DOHH2 (cell line): Measurements from ENCODE around the gene GAPVD1.

Source experiments
- H3F3A ChIP-seq: fragments of 200-600 bp; sonication (generic), shearing (Covaris generic); 2 replicates; pipeline ENCODE4 v1.6.0; 2016; ENCODE audit warnings: antibody characterized with exemption, mild to moderate bottlenecking; ENCODE audit not compliant: control insufficient read depth, insufficient read depth
- H3K27ac ChIP-seq: fragments of 200-600 bp; sonication (generic); 2 replicates; pipeline ENCODE4 v1.5.1; 2014; ENCODE audit warnings: low read depth, mild to moderate bottlenecking, low read length, moderate library complexity
- H3K27me3 ChIP-seq: fragments of 200-600 bp; sonication (generic); 2 replicates; pipeline ENCODE4 v1.6.1; 2014; ENCODE audit warnings: mild to moderate bottlenecking, low read length, mixed read lengths; ENCODE audit not compliant: control insufficient read depth
- H3K36me3 ChIP-seq: fragments of 200-600 bp; sonication (generic); 2 replicates; pipeline ENCODE4 v1.6.1; 2014; ENCODE audit warnings: mild to moderate bottlenecking, low read length, moderate library complexity, mixed read lengths; ENCODE audit not compliant: control insufficient read depth
- H3K4me1 ChIP-seq: fragments of 200-600 bp; sonication (generic); 2 replicates; pipeline ENCODE4 v1.6.1; 2014; ENCODE audit warnings: mild to moderate bottlenecking, low read length, mixed read lengths; ENCODE audit not compliant: control insufficient read depth
- H3K4me2 ChIP-seq: fragments of 200-600 bp; sonication (generic); 2 replicates; pipeline ENCODE4 v1.6.0; 2014; ENCODE audit warnings: mild to moderate bottlenecking, low read length, moderate library complexity
- H3K4me3 ChIP-seq: fragments of 200-600 bp; sonication (generic); 2 replicates; pipeline ENCODE4 v1.5.1; 2014; ENCODE audit warnings: mild to moderate bottlenecking, low read length, mixed read lengths
- H3K79me2 ChIP-seq: fragments of 200-600 bp; sonication (generic); 2 replicates; pipeline ENCODE4 v1.6.1; 2014; ENCODE audit warnings: mild to moderate bottlenecking, low read length, mixed read lengths; ENCODE audit not compliant: control insufficient read depth
- H3K9me2 ChIP-seq: fragments of 200-600 bp; sonication (generic); replicated peaks from 2 replicates; pipeline ENCODE4 v1.6.1; 2014; ENCODE audit warnings: mild to moderate bottlenecking, low read length, mixed read lengths; ENCODE audit not compliant: control insufficient read depth
- H3K9me3 ChIP-seq: fragments of 200-600 bp; sonication (generic); 2 replicates; pipeline ENCODE4 v1.6.1; 2014; ENCODE audit warnings: antibody characterized with exemption, low read length, mixed read lengths; ENCODE audit not compliant: control insufficient read depth, insufficient read depth
- H4K20me1 ChIP-seq: fragments of 200-600 bp; sonication (generic); 2 replicates; pipeline ENCODE4 v1.6.0; 2014; ENCODE audit warnings: low read depth, mild to moderate bottlenecking, antibody characterized with exemption, low read length, moderate library complexity; ENCODE audit not compliant: control insufficient read depth, insufficient read depth
- EZH2phosphoT487 ChIP-seq: fragments of 200-600 bp; sonication (generic); IDR thresholded peaks from 2 replicates; pipeline ENCODE4 v1.6.1; 2017; ENCODE audit warnings: borderline replicate concordance, mild to moderate bottlenecking, antibody characterized with exemption, low read length, moderate library complexity, mixed read lengths
- TF ChIP-seq, protein P1 (sequence below): fragments of 200-600 bp; sonication (generic); IDR thresholded peaks from one replicate; pipeline ENCODE4 v1.5.1; 2014; ENCODE audit warnings: antibody characterized with exemption, mild to moderate bottlenecking, low read depth, low read length; ENCODE audit not compliant: poor library complexity, severe bottlenecking

The GAPVD1 gene

DNA sequence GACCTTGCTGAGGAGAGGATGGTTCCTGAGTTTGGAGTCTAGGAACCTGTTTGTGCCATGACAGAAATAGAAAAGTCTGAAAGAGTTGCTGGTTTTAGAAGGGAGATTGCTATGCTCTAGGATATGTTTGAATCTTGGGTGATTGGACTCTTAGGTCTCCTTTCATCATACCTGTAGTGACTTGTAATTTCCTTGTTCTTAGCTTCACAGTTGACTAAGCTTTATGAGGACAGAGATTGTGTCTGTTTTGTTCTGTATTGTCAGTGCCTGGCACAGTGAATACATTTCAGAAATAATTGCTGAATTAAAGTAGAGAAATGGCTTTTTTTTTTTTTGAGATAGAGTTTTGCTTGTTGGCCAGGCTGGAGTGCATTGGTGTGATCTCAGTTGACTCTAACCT is 31.5 kb downstream of the GAPVD1 start:
- no peaks in the 10 kb centered on the region for H3K9me3 ChIP-seq
- no peak overlapping the region for H3K4me2 ChIP-seq
- H3K79me2 ChIP-seq, result peaks cover 72% of the 10 kb centered on the region
- H3K36me3 ChIP-seq, result peaks cover 6% of the 10 kb centered on the region; the same call in 1 of the 2 replicates
- no peaks in the 10 kb centered on the region for H3K4me1 ChIP-seq
- no peak overlapping the region for H3K4me3 ChIP-seq
- no peaks in the 10 kb centered on the region for H3F3A ChIP-seq
- peaks cover 8% of the 10 kb centered on the region; the same call in 1 of the 2 replicates for H4K20me1 ChIP-seq
- no peaks in the 10 kb centered on the region for H3K27me3 ChIP-seq
- H3K27ac ChIP-seq, result no peak overlapping the region
- no peak for TF ChIP-seq EZH2phosphoT487
- TF ChIP-seq, protein P1, sequence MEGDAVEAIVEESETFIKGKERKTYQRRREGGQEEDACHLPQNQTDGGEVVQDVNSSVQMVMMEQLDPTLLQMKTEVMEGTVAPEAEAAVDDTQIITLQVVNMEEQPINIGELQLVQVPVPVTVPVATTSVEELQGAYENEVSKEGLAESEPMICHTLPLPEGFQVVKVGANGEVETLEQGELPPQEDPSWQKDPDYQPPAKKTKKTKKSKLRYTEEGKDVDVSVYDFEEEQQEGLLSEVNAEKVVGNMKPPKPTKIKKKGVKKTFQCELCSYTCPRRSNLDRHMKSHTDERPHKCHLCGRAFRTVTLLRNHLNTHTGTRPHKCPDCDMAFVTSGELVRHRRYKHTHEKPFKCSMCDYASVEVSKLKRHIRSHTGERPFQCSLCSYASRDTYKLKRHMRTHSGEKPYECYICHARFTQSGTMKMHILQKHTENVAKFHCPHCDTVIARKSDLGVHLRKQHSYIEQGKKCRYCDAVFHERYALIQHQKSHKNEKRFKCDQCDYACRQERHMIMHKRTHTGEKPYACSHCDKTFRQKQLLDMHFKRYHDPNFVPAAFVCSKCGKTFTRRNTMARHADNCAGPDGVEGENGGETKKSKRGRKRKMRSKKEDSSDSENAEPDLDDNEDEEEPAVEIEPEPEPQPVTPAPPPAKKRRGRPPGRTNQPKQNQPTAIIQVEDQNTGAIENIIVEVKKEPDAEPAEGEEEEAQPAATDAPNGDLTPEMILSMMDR, result no peak
- no peaks in the 10 kb centered on the region for H3K9me2 ChIP-seq

DNA sequence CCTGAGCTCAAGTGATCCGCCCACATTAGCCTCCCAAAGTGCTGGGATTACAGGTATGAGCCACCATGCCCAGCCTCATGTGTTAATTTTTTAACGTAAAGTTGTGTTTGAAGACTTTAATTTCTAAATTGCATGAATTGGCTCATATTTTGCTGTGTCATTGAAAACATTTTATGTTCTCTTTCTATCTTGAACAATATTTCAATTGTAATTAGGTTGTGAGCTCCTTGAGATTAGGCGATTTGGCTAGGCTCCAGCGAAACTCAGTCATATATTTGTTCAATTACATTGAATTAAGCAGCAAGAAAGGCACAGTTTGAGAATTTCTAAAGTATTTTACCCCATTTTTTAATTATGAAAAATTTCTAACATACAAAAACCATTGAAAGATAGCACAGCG is 34.0 kb downstream of the GAPVD1 start:
- Histone ChIP-seq H3K27me3 (no peaks in the 10 kb centered on the region), H3K79me2 (peaks cover 47% of the 10 kb centered on the region), H3K4me3 (no peak overlapping the region), H3K4me2 (no peak overlapping the region), H3K9me3 (no peaks in the 10 kb centered on the region), H3K27ac (no peak overlapping the region), H3K36me3 (peaks cover 18% of the 10 kb centered on the region), H3F3A (peaks cover 2% of the 10 kb centered on the region; the same call in 1 of the 2 replicates), H3K9me2 (no peaks in the 10 kb centered on the region), H4K20me1 (peaks cover 4% of the 10 kb centered on the region; the same call in 1 of the 2 replicates), H3K4me1 (no peaks in the 10 kb centered on the region)
- TF ChIP-seq EZH2phosphoT487, result no peak
- TF ChIP-seq, protein P1, result no peak

DNA sequence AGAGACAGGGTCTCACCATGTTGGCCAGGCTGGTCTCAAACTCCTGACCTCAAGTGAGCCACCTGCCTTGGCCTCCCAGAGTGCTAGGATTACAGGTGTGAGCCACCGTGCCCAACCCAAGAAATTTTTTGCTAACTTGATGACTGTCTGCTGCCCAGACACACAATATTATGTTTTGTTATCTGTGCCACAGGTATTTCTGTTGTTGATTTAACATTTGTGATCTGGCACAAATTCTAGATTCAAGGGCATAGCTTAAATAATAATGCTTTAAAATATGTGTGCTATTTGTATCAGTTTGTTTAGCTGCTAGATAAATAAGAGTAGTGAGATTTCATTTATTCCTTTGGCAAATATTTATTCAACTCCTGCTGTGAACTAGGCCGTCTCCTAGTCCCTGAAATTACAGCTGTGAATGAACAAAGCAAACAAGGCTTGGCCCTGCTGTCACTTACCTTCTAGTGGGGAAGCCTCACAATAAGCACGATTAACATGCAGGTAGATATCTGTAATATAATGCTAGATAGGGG is 35.3 kb downstream of the GAPVD1 start:
- peaks cover 38% of the 10 kb centered on the region for H3K79me2 ChIP-seq
- no peak overlapping the region for H3K4me2 ChIP-seq
- no peak overlapping the region for H3K27ac ChIP-seq

DNA sequence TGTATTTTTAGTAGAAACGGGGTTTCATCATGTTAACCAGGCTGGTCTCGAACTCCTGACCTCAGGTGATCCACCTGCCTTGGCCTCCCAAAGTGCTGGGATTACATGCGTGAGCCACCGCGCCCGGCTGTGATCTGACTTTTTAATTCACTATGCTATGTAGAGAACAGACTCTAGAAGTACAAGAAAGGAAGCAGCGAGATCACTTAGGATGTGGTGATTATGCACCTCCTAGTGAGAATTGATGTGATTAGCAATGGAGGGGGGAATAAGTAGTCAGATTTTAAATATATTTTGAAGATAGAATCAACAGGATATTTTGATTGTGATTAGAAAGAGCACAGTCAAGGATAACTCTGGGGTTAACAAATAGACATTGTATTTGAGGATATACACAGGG is 36.3 kb downstream of the GAPVD1 start:
- H4K20me1 ChIP-seq, result peaks cover 4% of the 10 kb centered on the region; the same call in 1 of the 2 replicates
- peaks cover 38% of the 10 kb centered on the region for H3K36me3 ChIP-seq
- H3K4me1 ChIP-seq, result no peaks in the 10 kb centered on the region
- no peaks in the 10 kb centered on the region for H3K9me3 ChIP-seq
- H3K27ac ChIP-seq, result no peak overlapping the region
- H3K4me2 ChIP-seq, result no peak overlapping the region
- H3K27me3 ChIP-seq, result no peaks in the 10 kb centered on the region
- no peaks in the 10 kb centered on the region for H3K9me2 ChIP-seq
- H3K79me2 ChIP-seq, result peaks cover 28% of the 10 kb centered on the region
- H3K4me3 ChIP-seq, result no peak overlapping the region
- H3F3A ChIP-seq, result peaks cover 5% of the 10 kb centered on the region; the same call in 1 of the 2 replicates
- TF ChIP-seq, protein P1, result no peak
- no peak for TF ChIP-seq EZH2phosphoT487

More for the DNA sequence above, 35.3 kb downstream of the GAPVD1 start:
- Histone ChIP-seq H3K9me2 (no peaks in the 10 kb centered on the region), H3K36me3 (peaks cover 28% of the 10 kb centered on the region), H3K4me1 (no peaks in the 10 kb centered on the region), H3K9me3 (no peaks in the 10 kb centered on the region), H3K4me3 (no peak overlapping the region), H4K20me1 (peaks cover 4% of the 10 kb centered on the region; the same call in 1 of the 2 replicates), H3K27me3 (no peaks in the 10 kb centered on the region), H3F3A (peaks cover 5% of the 10 kb centered on the region; the same call in 1 of the 2 replicates)
- no peak for TF ChIP-seq EZH2phosphoT487
